Mucosa of descending colon (tissue), 3 donors: ENCODE measurements around the gene AACS. TPM values are rescaled to one million over a fixed set of nuclear protein-coding genes. Genes with fewer than 3 reads are reported as not detected.

Experiments used
- ATAC-seq: fragments of 200-7000 bp; cut with Tn5 transposase; one replicate; pipeline ENCODE4 v1.9.1; 2020; ENCODE audit warnings: mild to moderate bottlenecking, moderate library complexity
- DNase-seq, 3 donors: peaks; one replicate each; pipeline ENCODE4 v3.0.0-alpha.2; 2020
- H3K36me3 ChIP-seq: fragments of 200-600 bp; one replicate; pipeline ENCODE4 v1.8.0; 2021; ENCODE audit warnings: low read depth, mild to moderate bottlenecking
- H3K4me1 ChIP-seq: fragments of 200-600 bp; one replicate; pipeline ENCODE4 v1.8.0; 2021; ENCODE audit warnings: low read depth, mild to moderate bottlenecking
- H3K4me3 ChIP-seq: fragments of 200-600 bp; one replicate; pipeline ENCODE4 v1.8.0; 2021; ENCODE audit warnings: mild to moderate bottlenecking
- H3K9me3 ChIP-seq: fragments of 200-600 bp; one replicate; pipeline ENCODE4 v1.8.0; 2021; ENCODE audit warnings: mild to moderate bottlenecking
- intact Hi-C, 2 donors: fragments of 100-400 bp; cut with DNase I in 1 of 2; cut with micrococcal nuclease in 1 of 2; formaldehyde crosslinking; loops; one replicate each; pipeline versions ENCODE4 v1.11.0 to v1.11.1; 2022; cut with DNase I, micrococcal nuclease
- total RNA-seq, 3 donors: library from RNA; stranded (reverse); fragmentation: NEBNext Ultra II Directional in 2 of 3; extraction: Animal tissue kit (Norgen Biotek cat#: 25700) in 2 of 3; gene quantifications; one replicate each; pipeline versions ENCODE4 v1.2.1 to v1.2.4, GENCODE V29; 2021 to 2023
- TF ChIP-seq, protein P1 (sequence below): fragments of 200-600 bp; IDR thresholded peaks from one replicate; pipeline ENCODE4 v1.8.0; 2022; ENCODE audit warnings: antibody characterized with exemption, mild to moderate bottlenecking
- donor health status: DM: no; HTN: no; CAD: no; lungs with moderate emphysema.
- donor health status: DM: no; HTN: no; CAD: no.
- donor health status: DM: no; HTN: yes; CAD: no.

Gene AACS
- total RNA-seq, 3 donors from 2014 or later, result 29.0 to 58.4 (median 39.0) TPM

DNA sequence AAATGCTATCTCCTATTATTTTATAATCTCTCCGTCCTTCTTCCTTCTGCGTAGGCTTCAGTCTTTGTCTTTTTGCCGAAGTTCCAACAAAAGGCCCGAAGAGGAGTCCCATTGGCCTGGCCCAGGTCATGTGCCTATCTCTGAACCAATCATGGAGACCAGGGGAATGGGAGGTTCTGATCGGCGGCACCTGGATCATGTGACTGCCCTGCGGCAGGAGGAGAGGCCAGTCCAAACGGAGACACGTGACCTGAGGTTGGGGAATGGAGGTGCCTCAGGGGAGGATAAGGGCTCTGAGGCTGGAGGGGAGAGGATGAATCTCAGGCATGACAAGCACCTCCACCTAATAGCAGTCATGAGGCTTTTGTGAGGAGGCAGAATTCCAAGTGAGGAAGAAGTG, 86.0 kb downstream of the AACS start:
- Histone ChIP-seq H3K9me3 (no peaks in the 10 kb centered on the region), H3K4me1 (no peaks in the 10 kb centered on the region), H3K4me3 (no peak overlapping the region), H3K36me3 (no peaks in the 10 kb centered on the region)
- ATAC-seq (no peak), DNase-seq (no peak)
- TF ChIP-seq, protein P1, sequence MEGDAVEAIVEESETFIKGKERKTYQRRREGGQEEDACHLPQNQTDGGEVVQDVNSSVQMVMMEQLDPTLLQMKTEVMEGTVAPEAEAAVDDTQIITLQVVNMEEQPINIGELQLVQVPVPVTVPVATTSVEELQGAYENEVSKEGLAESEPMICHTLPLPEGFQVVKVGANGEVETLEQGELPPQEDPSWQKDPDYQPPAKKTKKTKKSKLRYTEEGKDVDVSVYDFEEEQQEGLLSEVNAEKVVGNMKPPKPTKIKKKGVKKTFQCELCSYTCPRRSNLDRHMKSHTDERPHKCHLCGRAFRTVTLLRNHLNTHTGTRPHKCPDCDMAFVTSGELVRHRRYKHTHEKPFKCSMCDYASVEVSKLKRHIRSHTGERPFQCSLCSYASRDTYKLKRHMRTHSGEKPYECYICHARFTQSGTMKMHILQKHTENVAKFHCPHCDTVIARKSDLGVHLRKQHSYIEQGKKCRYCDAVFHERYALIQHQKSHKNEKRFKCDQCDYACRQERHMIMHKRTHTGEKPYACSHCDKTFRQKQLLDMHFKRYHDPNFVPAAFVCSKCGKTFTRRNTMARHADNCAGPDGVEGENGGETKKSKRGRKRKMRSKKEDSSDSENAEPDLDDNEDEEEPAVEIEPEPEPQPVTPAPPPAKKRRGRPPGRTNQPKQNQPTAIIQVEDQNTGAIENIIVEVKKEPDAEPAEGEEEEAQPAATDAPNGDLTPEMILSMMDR, result no peak
- intact Hi-C loops, result no loop called here

DNA sequence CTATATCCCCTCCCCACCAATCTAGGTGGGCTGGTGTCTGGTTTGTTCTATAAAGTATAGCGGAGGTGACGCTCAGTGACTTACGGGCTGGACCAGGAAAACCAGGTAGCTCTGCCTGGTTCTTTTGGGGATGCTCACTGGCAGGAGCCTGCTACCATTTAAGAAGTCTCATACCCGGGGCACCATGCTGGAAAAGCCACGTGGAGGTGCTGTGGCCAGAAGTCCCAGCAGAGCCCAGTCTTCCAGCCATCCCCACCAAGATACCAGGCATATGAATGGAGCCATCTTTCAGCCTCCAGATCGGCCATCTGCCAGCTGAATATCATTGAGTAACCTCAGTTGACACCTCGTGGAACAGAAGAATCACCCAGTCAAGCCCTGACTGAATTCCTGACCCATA, 87.2 kb downstream of the AACS start:
- DNase-seq, result no peak
- intact Hi-C loops, result no loop called here
- Histone ChIP-seq H3K36me3 (no peaks in the 10 kb centered on the region), H3K4me3 (no peak overlapping the region), H3K9me3 (no peaks in the 10 kb centered on the region), H3K4me1 (no peaks in the 10 kb centered on the region)
- TF ChIP-seq, protein P1, result no peak
- no peak for ATAC-seq

DNA sequence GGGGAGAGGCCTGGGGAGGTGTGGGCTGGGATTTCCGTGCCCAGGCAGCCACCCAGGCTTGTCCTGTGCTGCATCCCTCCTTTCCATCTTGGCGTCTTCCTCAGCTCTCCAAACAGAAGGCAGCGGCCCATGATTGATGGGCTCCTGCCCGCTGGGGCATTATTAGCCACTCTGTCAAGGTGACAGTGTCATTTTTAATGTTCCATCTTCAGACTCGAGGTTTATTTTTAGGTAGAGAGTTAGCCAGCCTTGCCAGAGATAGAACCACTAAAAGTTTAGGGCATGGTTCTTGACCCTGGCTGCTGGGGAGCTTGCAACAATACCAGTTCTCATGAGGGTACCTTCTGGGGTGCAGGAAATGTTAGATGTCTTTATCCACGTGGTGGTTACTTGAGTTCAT, 90.1 kb downstream of the AACS start:
- ATAC-seq, result no peak
- no peak for DNase-seq
- Histone ChIP-seq H3K9me3 (no peaks in the 10 kb centered on the region), H3K4me3 (no peak overlapping the region), H3K36me3 (no peaks in the 10 kb centered on the region), H3K4me1 (no peaks in the 10 kb centered on the region)
- TF ChIP-seq, protein P1, result no peak
- intact Hi-C loops, result no loop called here

DNA sequence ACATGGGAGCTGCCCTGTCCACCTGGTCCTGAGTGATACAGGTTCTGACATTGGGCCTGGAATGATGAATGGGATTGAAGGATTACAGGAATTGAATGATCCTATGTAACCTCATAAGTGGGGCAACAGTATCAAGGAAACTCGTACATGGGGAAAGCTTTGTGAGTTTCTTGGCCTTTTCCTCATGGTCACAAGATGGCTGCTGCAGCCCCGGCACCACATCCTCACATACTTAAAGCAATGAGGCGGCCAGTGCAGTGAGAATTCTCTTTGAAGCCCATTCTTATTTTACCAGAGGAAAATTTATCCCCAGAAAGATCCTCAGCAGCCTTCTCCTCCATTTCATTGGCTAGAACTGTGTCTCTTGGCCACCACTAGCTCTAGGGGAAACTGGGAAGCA, 91.9 kb downstream of the AACS start:
- no peaks in the 10 kb centered on the region for H3K9me3 ChIP-seq
- H3K4me1 ChIP-seq, result no peaks in the 10 kb centered on the region
- DNase-seq (no peak), ATAC-seq (no peak)
- TF ChIP-seq, protein P1, result no peak
- H3K4me3 ChIP-seq, result no peak overlapping the region
- intact Hi-C loops, result no loop called here
- H3K36me3 ChIP-seq, result no peaks in the 10 kb centered on the region

DNA sequence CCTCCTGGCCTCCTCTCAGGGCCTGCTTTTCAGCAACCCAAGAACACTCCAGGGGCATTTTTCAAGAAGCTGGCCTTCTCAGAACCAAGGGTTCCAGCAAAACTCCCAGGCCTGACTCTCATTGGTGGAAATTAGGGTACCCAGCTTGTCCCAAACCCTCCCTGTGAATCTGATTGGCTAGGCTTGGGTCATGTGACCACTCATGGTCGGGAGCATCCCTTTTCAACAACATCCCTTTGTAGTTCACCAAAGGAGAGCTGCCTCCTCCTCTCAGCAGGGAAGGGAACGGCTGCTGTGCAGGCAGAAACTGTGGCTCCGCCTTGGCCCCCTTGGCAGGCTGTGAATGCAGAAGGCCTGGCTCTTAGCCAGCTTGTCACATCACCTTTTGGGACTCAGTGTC, 94.5 kb downstream of the AACS start:
- TF ChIP-seq, protein P1, result no peak
- no peak for ATAC-seq

DNA sequence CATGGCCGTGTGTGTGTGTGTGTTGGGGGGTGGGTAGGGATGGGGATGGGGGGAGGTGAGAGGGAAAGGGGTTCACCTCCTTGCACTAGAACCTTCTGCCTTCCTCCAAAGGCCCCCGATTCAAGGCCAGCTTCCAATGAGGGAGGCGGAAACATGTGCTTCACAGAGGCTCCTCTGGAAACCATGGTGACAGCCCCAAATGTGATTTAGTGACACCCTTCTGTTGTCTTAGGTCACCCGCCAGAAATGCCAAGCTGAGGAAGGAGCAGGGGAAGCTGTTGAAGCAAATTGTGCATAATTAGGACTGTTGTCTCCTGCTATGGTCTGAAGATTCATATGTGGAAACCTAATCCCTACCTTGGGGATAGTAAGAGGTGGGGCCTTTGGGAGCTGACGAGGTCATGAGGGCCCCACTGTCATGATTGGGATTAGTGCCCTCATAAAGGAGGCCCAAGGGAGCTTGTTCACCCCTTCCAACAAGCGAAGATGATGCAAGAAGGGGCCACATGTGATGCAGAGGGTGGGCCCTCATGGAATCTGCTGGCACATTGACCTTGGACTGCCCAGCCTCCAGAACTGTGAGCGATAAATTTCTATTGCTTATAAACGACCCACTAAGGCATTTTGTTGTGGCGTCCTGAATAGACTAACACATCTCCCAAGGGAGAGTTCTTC, 95.2 kb downstream of the AACS start:
- no peaks in the 10 kb centered on the region for H3K9me3 ChIP-seq
- DNase-seq (no peak), ATAC-seq (no peak)
- H3K4me3 ChIP-seq, result no peak overlapping the region
- intact Hi-C loops, result no loop called here
- H3K4me1 ChIP-seq, result no peaks in the 10 kb centered on the region
- H3K36me3 ChIP-seq, result no peaks in the 10 kb centered on the region
- TF ChIP-seq, protein P1, result no peak

More for the DNA sequence above, 94.5 kb downstream of the AACS start:
- H3K4me3 ChIP-seq, result no peak overlapping the region
- no peaks in the 10 kb centered on the region for H3K4me1 ChIP-seq
- DNase-seq, result no peak
- H3K9me3 ChIP-seq, result no peaks in the 10 kb centered on the region
- no peaks in the 10 kb centered on the region for H3K36me3 ChIP-seq
- intact Hi-C loops, result no loop called here
